ENCODE results near the gene TRABD2A.

GRCh38 chr2:84796798-84797197, 84.1 kb downstream of the TRABD2A start:
- TF ChIP-seq CTCF (IDR thresholded peaks at IDR 0.05) (no peak), ZFX (IDR thresholded peaks at IDR 0.05; ENCODE audit: borderline replicate concordance) (no peak)

Data from 22Rv1 (cell line).